GM12878 (cell line): ENCODE measurements around the gene COL4A1. TPM values are rescaled to one million over a fixed set of nuclear protein-coding genes. Genes with fewer than 3 reads are reported as not detected.

Experiments
- ATAC-seq: fragments of 200-7000 bp; cut with Tn5 transposase; 3 replicates; pipeline ENCODE4 v1.9.1; 2020; ENCODE audit warnings: mild to moderate bottlenecking, moderate library complexity
- BruUV-seq: library from RNA; stranded (reverse); fragments of 400-500 nt; replicated peaks from 2 replicates; lab custom pipeline; 2021; lab: Mats Ljungman, UMichigan
- CTCF ChIA-PET: fragments of 300-600 bp; sonication (Branson Sonifier 250); formaldehyde crosslinking; extraction: SDS; loops from one replicate; lab custom pipeline; 2021; ENCODE audit warnings: inconsistent platforms; lab: Yijun Ruan, JAX
- POLR2A ChIA-PET: fragments of 350-600 bp; formaldehyde crosslinking; extraction: SDS; loops from one replicate; lab custom pipeline; 2021; ENCODE audit warnings: inconsistent platforms; lab: Charles Lee
- RAD21 ChIA-PET: fragments of 300-600 bp; sonication (Branson Sonifier 250); formaldehyde crosslinking; loops from one replicate; lab custom pipeline; 2023; ENCODE audit warnings: antibody characterized with exemption; ENCODE audit not compliant: unreplicated experiment; lab: Charles Lee
- SMC1A ChIA-PET: fragments of 300-600 bp; sonication (Branson Sonifier 250); formaldehyde crosslinking; loops from one replicate; lab custom pipeline; 2023; ENCODE audit not compliant: unreplicated experiment, uncharacterized antibody; lab: Charles Lee
- DNase-seq: peaks from one replicate; pipeline ENCODE4 v3.0.0-alpha.2; 2011; ENCODE audit warnings: low read depth, low spot score
- FAIRE-seq: peaks from 3 replicates; lab custom pipeline; 2011; peaks lifted over from hg19 to GRCh38; lab: Jason Lieb, UNC
- H2AFZ ChIP-seq: 2 replicates; pipeline ENCODE4 v1.6.0; 2011; ENCODE audit warnings: low read depth, low read length, control low read depth; ENCODE audit not compliant: control insufficient read depth
- H3K27ac ChIP-seq: 2 replicates; pipeline ENCODE4 v1.5.1; 2011; ENCODE audit warnings: control low read depth; ENCODE audit not compliant: control insufficient read depth, insufficient read depth
- H3K27me3 ChIP-seq, 2 experiments: replicated peaks in 1 of 2; 2 replicates each; pipeline versions ENCODE4 v1.6.0 to v1.6.1; 2011; ENCODE audit warnings: low read length in 1 of 2; ENCODE audit not compliant: control insufficient read depth in 2 of 2, insufficient read depth in 2 of 2
- H3K36me3 ChIP-seq, 2 experiments: 2 replicates each; pipeline ENCODE4 v1.5.1; 2011; ENCODE audit warnings: low read length in 1 of 2; ENCODE audit not compliant: control insufficient read depth in 2 of 2, insufficient read depth in 2 of 2
- H3K4me1 ChIP-seq: 2 replicates; pipeline ENCODE4 v1.6.1; 2011; ENCODE audit warnings: mild to moderate bottlenecking, low read length, moderate library complexity, mixed read lengths; ENCODE audit not compliant: control insufficient read depth, insufficient read depth
- H3K4me2 ChIP-seq: 2 replicates; pipeline ENCODE4 v1.6.0; 2011; ENCODE audit warnings: control low read depth; ENCODE audit not compliant: control insufficient read depth, insufficient read depth
- H3K4me3 ChIP-seq: fragments of 200-600 bp; sonication (generic); 2 replicates; pipeline ENCODE4 v1.5.1; 2016
- H3K79me2 ChIP-seq: 2 replicates; pipeline ENCODE4 v1.6.0; 2011; ENCODE audit warnings: low read length; ENCODE audit not compliant: control insufficient read depth, insufficient read depth
- H3K9ac ChIP-seq: 2 replicates; pipeline ENCODE4 v1.8.0; 2011; ENCODE audit warnings: low read length, control low read depth, mixed read lengths; ENCODE audit not compliant: control insufficient read depth, insufficient read depth
- H3K9me3 ChIP-seq: replicated peaks from 3 replicates; pipeline ENCODE4 v1.5.1; 2011; ENCODE audit warnings: mild to moderate bottlenecking, low read length; ENCODE audit not compliant: control insufficient read depth, insufficient read depth
- H4K20me1 ChIP-seq: 2 replicates; pipeline ENCODE4 v1.6.0; 2011; ENCODE audit not compliant: control insufficient read depth, insufficient read depth
- DPF2 ChIP-seq: fragments of 450-650 bp; IDR thresholded peaks from 2 replicates; pipeline ENCODE4 v1.6.1; 2017; ENCODE audit warnings: mild to moderate bottlenecking
- E2F8 ChIP-seq: fragments of 450-650 bp; IDR thresholded peaks from 2 replicates; pipeline ENCODE4 v1.6.1; 2018; ENCODE audit warnings: mild to moderate bottlenecking, low read depth, moderate library complexity; ENCODE audit not compliant: partially characterized antibody
- KAT2A ChIP-seq: conservative IDR thresholded peaks from 2 replicates; pipeline ENCODE4 v1.6.1; 2011; ENCODE audit warnings: low read depth, low read length; ENCODE audit not compliant: control insufficient read depth
- NR2C1 ChIP-seq: fragments of 450-650 bp; IDR thresholded peaks from 2 replicates; pipeline ENCODE4 v1.6.1; 2017; ENCODE audit warnings: antibody characterized with exemption, mild to moderate bottlenecking, moderate library complexity
- PAX8 ChIP-seq: fragments of 450-650 bp; IDR thresholded peaks from 2 replicates; pipeline ENCODE4 v1.6.1; 2017; ENCODE audit warnings: mild to moderate bottlenecking, moderate library complexity
- POLR2AphosphoS5 ChIP-seq: IDR thresholded peaks from 2 replicates; pipeline ENCODE4 v1.6.1; 2011; ENCODE audit warnings: mild to moderate bottlenecking, low read length, inconsistent platforms
- TCF3 ChIP-seq: IDR thresholded peaks from 2 replicates; pipeline ENCODE4 v1.6.1; 2012; ENCODE audit warnings: low read depth, mild to moderate bottlenecking, low read length, borderline replicate concordance; ENCODE audit not compliant: insufficient read depth
- USF2 ChIP-seq: IDR thresholded peaks from 2 replicates; pipeline ENCODE4 v1.6.1; 2011; ENCODE audit warnings: low read depth, low read length, improper control_type of control experiment, borderline replicate concordance
- ZNF207 ChIP-seq: fragments of 450-650 bp; IDR thresholded peaks from 2 replicates; pipeline ENCODE4 v1.6.1; 2014; ENCODE audit warnings: antibody characterized with exemption, mild to moderate bottlenecking, borderline replicate concordance
- WGBS: methylation state at CpG from one replicate; pipeline ENCODE4 v1.1.6; 2016; ENCODE audit warnings: low lambda C conversion rate; ENCODE audit not compliant: insufficient replicate concordance, insufficient coverage; ENCODE audit errors: missing lambda C conversion rate; 5-methylcytosine and 5-hydroxymethylcytosine counted together
- in situ Hi-C: fragments of 300-500 bp; cut with MboI; formaldehyde crosslinking; loops from 9 replicates; pipeline ENCODE4 v1.14.3; 2018; ENCODE audit warnings: mixed read lengths
- intact Hi-C: fragments of 100-400 bp; cut with micrococcal nuclease; formaldehyde crosslinking; loops from one replicate; pipeline ENCODE4 v1.14.2; 2022; ENCODE audit not compliant: unreplicated experiment
- polyA plus RNA-seq, 11 experiments: library from polyadenylated mRNA; depleted of rRNA in 4 of 11; unstranded in 6 of 11; stranded (reverse) in 5 of 11; fragments of >200 nt; fragmentation: Nextera tagmentation in 4 of 11; fragmentation: Illumina TruSeq in 1 of 11; extraction: Ambion mirVana in 4 of 11; extraction: Trizol in 1 of 11; gene quantifications; 1 replicate in 1 of 11; 2 replicates in 10 of 11; pipeline versions ENCODE4 v1.2.1 to v1.2.3, GENCODE V29; 2011 to 2016; ENCODE audit warnings: inconsistent platforms in 2 of 11, missing spikeins in 2 of 11, low read depth in 1 of 11
- total RNA-seq, 4 experiments: library from RNA; depleted of rRNA in 3 of 4; stranded (reverse); fragments of >200 nt in 3 of 4; fragmentation: Illumina TruSeq in 1 of 4; extraction: Trizol in 1 of 4; gene quantifications; 2 replicates each; pipeline versions ENCODE4 v1.2.1 to v1.2.3, GENCODE V29; 2013 to 2021

Gene COL4A1
- total and polyA plus RNA-seq, 10 of the 15 experiments (the other 5 are each of a cell fraction or from before 2014, with no cell fraction given) = 0.07 to 0.31 (median 0.13) TPM; not detected in 6

- no peaks in the 10 kb centered on the region for H3K79me2 ChIP-seq
Observed at GRCh38 chr13:110324026-110324749, 17.2 kb upstream of the COL4A1 start.

More at GRCh38 chr13:110324026-110324749, 17.2 kb upstream of the COL4A1 start:
- Histone ChIP-seq H2AFZ (no peak overlapping the region), H3K27ac (no peak overlapping the region), H3K9ac (no peak overlapping the region), H3K4me1 (no peaks in the 10 kb centered on the region), H3K4me2 (no peak overlapping the region), H3K4me3 (no peak overlapping the region), H3K27me3 (no peaks in the 10 kb centered on the region; a peak in 1 of 4 replicates), H4K20me1 (no peaks in the 10 kb centered on the region), H3K36me3 (no peaks in the 10 kb centered on the region), H3K9me3 (no peaks in the 10 kb centered on the region)
- ChIA-PET SMC1A (interaction anchor here (0.8 to 2.2 kb wide), 2 partner anchors 19 to 24 kb away, joined by 5 read pairs; no protein-coding TSS in a partner anchor), RAD21 (no interaction called here), CTCF (interaction anchor here (1.2 kb wide), 2 partner anchors 95 to 120 kb away, joined by 3 to 4 read pairs; no protein-coding TSS in a partner anchor), POLR2A (no interaction called here)
- FAIRE-seq (no peak), DNase-seq (no peak), ATAC-seq (no peak)
- in situ Hi-C loops (no loop called here), intact Hi-C loops (no loop called here)
- TF ChIP-seq ZNF207 (no peak), E2F8 (no peak), DPF2 (no peak), POLR2AphosphoS5 (no peak), TCF3 (no peak), NR2C1 (no peak), KAT2A (no peak), USF2 (no peak), PAX8 (no peak)
- BruUV-seq = no TSS peak
- WGBS = 15% methylated on average over 10 of the region's 10 CpGs
